GM21447 (cell line): ENCODE measurements around the gene PRR20G.

Experiments used
- ATAC-seq: cut with Tn5 transposase; IDR thresholded peaks from one replicate; pipeline ENCODE4 v1.9.1; 2021; ENCODE audit not compliant: unreplicated experiment

PRR20G gene

DNA sequence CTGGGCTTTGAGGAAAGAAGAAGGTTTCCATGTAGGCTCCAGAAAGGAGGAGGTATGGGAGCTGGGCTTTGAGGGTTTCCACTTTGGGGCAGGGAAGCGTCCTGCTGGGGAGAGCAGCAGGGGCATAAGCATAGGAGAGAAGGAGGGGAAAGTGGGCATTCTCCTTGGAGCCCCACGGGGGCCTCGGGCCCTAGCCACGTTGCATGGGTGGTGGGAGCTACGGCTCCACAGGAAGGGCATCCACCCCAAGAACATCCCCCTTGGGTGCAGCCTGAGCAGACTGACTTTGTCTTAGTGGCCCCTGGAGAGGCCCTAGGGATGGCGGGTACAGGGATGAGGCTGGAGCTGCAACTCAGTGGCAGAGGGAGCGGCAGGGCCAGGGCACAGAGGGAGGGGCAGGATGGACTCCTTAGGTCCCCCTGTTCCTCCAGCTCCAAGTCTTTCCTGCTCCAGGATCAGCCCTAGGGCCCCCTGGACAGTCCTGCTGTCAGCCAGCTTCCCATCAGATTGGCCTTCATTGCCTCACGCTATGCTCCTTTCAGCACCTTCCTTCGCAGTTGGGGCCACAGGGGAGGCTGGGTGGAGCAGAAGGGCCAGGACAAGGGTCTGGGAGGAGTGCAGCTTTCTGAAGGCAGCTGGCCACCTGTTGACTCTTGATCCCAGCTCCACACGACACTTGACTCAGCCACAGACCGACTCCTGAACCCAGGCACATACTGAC, 22.9 kb downstream of the PRR20G start:
- no peak for ATAC-seq

DNA sequence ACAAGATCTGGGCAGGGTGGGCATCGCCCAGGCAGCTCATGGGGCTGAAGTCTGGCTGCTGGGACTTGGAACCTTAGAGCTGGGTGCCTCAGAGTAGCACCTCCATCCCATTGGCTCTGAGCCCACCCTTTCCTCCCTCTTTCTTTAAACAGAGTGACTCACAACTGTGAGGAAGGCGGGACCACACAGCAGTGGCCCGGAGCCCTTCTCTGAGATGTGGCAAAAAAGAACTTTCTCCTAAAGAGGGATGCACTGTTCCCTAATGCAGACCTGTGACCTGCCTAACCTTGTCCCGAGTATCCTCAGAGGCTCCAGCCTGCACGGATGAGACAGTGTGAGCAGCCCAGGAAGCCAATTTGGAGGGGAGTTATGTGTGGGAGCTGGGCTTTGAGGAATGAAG, 23.6 kb downstream of the PRR20G start:
- no peak for ATAC-seq

DNA sequence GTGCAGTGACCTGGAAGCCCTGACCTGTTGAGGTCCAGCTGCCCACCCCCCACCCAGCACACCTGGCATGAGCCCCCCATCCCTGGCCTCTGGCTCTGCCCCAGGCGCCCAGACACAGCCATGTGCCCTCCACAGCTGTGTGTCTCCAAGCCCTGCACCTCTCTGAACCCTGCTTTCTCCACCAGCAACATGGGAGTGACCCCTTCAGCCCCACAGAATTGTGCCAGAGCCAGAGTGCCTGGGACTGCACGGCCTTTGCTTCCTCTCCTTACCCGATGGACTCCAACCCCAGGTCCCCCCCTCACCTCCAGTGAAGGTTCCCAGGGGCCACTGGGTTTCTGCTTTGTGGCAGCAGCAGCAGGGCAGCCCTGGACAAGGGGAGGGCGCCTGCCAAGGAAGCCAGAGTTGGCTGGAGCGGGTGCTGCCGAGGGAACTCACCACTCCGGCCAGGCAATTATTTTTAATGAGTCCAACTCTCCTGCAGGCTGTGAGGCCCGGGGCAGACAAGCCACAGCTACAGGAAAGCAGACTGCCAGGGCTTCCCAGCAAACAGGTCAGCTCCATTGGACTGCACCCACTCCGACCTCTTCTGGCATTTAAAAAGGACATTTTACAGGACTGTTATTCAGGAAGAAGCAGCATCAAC, 24.1 kb downstream of the PRR20G start:
- no peak for ATAC-seq

DNA sequence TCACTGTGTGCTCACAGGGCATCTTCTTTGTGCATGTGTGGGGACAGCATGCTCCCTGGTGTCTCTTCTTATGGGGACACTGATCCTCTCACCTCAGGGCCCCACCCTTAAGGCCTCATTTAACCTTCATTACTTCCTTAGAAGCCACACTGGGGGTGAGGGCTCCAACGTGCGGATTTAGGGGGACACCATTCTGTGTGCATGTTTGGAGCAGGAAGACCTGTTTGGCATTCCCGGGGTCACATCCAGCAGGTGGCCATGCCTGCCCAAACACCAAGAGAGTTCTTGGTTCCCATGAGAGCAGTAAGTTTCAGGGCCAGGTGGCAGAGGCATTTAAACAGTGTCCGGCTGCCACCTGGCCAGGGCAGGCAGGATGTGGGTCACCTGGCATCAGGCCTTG, 24.8 kb downstream of the PRR20G start:
- no peak for ATAC-seq

DNA sequence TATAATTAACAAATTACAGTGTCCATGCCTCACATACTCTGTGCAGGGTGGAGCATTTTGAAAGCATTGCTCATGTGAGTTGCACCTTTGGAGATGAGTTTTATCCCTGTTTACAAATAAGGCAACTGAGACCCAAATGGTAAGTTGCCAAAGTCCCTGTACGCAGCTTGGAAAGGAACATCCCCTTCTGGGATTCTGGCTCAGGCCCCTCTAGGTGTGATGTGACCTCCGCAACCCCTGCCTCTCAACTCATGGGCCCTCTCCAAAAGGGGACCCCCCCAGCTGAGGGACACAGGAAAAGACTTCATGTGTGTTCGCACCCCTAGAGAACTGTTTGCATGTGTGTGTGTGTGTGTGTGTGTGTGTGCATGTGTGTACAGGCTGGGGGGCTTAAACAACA, 25.3 kb downstream of the PRR20G start:
- no peak for ATAC-seq

DNA sequence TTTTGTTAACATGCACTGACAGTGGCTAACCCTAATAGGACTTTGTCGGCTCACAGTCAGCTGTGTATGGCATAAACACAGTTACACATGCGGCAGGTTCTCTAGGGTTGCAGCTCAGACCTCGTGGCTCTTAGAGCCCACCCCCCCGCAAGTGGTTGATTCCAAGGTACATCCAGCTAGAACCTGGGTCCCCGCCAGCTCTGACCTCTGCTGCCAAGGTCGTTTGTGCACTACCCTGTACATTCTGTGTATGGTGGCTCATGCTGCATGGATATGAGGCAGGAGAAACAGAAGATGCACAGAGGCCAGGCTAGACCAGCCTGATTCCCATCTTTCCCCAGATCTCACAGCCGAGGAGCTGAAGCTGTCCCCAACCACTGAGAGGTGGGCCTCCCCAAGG, 25.9 kb downstream of the PRR20G start:
- no peak for ATAC-seq

DNA sequence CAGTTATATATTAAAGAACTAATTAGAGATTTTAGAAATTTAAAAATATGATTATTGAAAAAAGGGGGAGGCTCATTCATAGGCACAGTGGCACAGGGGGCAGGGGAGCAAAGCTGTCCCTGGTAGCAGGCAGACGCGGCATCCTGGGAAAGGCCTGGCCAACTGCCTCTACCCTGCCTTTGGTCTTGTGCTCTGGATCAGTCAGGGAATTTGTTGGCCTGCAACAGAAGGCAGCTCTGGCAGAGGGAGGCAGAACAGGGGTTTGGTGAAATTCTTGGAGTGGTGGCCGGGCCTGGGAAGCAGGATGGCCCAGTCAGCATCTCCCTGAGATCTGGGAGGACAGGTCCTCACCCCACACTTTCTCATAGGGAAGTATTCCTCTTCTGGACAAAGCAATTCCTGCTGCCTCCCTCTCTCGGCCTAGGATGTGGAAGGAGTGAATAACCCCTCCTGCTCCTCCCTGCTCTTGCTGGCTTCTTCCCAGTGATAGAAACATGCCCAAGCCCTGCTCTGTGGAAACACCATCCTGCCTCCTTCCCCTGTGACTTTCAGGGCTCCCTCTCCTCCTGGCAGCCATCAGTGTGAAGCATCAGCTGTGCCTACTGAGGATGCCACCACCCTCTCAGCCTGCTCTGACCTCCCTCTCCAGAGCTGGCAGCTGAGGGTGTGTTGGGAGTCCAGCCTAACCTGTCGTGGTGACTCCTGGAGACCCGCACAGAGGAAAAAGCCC, 26.9 kb downstream of the PRR20G start:
- no peak for ATAC-seq

DNA sequence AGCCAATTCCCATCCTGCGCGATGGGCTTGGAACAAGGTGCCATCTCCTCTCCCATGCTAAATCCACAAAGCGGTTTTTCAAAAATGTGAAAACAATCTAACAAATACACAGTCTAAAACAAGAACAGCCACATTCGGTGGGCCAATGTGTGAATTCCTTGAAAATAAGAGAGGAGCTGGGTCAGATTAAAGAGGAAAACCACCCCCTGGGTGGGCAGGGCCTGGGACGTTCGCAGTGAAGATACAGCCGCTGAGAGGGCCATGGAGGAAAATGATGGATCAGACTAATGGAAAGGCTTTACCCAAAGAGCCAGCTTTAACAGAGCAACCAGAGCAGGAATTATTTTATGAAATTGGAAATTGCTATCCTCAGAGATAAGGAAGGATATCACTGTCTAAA, 27.4 kb downstream of the PRR20G start:
- ATAC-seq = no peak

DNA sequence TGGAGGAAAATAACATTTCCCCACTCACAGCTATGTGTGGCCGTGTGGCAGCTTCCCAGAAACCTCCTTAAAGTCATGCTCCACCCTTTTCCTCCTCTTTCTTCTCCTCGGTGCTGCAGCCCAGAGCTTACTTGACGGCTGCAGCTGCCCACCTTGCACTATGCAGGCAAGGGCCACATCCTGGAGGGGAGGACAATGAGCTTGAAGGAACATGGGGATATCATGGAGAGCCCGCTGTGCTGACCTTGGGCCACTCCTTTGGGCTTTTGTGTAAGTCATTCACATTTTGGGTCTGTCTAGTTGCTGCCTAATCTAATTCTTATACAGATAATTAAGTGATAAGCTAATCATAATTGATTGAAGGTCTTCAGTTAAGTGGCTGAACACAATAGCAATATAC, 28.0 kb downstream of the PRR20G start:
- no peak for ATAC-seq

DNA sequence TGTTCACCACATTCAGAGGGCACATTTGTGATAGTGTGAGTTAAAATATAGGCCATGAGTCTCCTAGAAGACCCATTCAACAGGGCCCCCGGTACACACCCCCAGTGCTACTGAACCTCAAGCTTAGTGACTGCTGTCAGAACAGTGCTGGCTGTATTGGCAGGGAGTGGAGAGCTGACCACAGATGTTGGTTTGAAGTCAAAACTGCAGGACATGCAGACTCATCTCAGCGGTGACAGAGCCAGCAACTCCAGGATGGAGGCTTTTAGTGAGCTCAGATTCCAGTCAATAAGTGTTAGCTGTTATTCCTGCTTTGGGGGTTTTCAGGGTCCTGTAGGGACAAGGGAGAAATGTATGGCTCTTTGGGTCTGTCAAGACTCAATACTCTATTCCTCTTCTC, 29.1 kb downstream of the PRR20G start:
- no peak for ATAC-seq

DNA sequence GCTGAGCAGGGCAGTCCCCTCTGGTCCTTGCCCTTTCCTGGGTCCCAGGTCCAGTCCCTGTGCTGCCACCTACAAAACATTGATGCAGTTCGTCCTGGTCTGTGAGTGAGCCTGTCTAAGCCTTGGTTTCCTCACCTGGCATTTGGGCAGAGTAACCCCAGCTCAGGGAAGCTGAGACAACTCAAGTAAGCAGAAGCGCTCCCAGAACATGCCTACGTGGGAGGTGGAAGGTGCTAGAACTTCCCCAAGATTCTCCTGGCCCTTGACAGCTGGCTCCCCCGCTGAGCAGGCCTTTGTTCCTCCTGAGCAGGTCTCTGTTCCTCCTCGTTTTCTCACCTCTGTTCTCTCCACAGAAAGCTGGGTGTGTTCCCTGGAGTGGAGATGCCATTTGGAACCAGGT, 30.5 kb downstream of the PRR20G start:
- ATAC-seq = no peak

DNA sequence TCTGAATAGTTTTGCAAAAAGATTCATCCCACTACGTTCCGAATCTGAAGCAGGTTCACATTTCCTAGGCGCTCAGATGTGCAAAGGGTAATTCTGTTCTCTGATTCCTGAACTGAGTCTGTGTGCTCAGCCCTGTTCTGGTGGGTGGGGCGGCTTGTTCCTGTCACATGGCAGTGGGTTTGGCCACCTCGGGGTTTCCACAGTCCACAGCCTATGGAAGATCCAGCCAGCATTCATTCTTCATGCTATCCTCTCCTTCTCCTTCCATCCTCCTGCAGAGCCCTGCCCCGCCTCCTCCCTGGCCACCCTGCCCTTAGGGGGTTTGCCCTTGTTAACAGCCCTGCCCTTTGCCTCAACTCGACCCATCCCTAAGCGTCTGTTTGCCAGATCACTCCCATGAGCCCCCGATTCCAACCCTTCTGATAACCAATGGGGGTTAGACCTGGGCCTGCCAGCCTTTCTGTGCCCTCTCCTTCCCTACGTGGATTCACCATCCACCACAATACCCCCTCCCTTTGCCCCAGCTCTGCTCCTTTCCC, 31.0 kb downstream of the PRR20G start:
- no peak for ATAC-seq

DNA sequence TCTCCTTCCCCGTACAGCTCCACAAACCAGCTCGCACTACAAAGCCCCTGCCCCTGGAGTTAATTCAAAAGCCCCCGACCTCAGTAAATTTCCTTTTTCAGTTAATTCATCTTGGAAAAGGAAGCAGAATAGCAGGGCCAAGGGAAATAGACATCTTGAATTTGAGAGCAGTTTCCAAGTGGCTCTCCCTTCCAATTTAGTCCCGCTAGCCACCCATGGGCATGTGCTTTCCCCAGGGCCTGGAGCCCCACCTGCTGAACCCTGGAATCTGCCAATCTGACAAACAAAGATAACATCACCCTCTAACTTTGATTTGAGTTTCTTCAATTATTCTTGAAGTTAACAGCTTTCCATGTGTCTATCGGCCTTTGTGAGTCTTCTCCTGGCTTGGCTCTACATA, 31.7 kb downstream of the PRR20G start:
- ATAC-seq = no peak

DNA sequence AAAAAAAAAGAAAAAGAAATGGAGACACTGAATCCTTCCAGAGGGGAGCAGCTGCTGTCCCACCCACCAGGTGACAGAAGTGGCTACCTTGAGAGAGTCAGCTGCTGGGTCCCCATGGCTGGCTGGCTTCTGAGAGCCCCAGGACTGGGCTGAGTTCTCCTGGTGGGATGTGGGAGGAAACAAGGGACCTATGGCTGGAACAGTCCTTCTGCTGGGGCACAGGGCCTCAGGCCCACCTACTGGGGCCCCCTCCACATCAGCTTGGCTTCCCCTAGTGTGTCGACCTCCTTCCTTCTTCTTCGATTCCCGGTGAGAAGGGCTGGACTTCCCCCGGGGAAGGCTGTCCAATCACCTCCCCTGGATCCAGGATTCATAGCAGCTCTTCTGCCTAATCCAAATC, 32.3 kb downstream of the PRR20G start:
- no peak for ATAC-seq

DNA sequence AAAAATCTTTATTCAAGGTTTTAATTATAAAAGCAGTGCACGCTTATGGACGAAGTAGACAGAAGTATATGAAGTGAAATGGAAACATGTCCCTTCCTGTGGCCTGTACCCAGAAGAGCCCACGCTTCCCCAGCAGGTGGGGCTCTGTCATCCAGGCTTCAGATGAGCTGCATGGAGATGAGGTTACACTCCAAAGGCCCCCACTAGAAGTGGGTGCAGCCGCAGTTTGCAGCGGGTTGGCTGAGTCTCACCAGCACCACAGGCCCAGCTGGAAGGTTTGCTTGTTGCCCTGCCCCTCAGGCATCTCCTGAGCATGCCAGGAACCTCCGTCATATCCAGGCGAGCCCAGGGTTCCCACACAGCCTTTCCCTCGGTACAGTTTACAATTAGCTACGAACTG, 33.1 kb downstream of the PRR20G start:
- no peak for ATAC-seq

DNA sequence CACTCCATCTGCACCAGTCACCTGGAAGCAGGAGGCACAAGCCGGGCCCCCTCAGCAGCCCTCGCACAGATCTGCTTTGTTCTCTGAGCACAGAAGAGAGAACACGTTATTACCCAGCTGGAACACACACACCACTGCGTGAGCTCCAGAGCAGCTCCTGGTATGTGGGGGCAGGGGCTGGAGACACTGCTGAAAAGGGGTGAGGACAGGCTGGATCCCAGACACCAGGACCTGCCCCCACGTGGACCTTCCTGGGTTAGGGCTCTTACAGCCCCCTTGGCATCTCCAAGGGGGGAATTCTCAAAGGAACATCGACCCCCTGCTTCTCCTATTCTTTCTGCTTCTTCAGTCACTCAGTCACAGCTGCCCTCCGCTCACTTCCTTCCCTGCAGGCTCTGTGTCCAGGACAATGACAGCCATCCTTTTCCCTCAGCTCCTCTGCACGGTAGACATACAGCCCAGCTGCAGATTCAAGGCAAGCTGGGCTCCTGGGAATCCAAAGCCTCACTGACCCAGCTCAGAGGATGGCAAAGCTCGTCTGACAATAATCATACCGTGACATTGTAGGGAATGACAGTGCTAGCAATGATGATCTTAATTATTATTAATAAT, 33.7 kb downstream of the PRR20G start:
- no peak for ATAC-seq

DNA sequence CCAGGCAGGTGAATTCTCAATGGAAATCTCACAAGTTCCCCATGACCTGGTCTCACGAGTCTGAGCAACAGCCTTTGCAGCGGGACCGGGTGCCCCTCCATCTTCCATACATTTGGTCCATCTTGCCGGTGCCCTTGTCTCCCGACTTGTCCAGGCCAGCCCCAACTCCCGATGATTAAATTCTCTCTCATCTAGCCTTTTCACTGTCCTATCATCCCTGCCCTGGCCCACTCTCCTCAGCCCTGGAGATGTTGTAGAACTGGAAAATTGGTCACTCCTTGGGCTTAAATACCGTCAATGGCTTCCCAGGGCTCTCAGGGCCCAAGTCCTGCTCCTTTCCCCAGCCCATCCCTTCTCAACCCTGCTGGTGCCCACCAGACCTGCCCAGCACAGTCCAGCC, 34.4 kb downstream of the PRR20G start:
- no peak for ATAC-seq

DNA sequence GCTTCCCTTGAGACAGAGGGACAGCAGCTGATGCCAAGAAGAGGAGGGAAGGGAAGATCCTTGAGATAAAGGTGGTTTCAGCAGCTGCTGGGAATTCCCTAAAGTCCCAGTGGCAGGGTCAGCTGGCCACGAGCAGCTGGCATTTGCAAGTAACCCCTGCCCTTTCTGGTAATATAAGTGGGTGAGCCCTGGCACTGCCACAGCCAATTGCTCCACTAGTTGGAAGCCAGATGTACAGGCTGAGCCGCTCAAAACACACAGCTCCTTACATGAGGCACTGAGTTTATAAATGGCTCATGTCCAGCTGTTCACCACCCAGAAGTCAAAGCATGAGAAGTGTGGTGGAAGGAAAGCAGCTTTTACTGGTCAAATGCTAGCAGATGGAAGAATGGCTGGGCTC, 35.4 kb downstream of the PRR20G start:
- ATAC-seq = no peak

DNA sequence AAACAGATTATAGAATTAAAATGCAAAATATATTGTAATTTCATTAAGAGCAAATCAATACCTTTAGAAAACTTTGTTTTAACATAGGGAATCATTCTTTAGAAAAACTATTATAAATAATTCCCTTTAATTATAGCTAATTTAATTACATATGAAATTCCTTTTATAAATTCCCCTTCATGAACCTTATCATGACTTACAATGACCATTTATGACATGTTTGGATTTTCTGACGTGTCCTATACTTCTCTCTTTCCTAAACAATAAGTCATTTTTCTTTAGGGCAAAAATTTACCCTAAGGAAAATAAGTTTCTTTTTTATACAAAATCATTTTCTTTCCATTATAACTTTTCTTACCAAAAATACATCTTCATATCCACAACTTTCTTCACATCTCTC, 37.8 kb downstream of the PRR20G start:
- ATAC-seq = no peak

DNA sequence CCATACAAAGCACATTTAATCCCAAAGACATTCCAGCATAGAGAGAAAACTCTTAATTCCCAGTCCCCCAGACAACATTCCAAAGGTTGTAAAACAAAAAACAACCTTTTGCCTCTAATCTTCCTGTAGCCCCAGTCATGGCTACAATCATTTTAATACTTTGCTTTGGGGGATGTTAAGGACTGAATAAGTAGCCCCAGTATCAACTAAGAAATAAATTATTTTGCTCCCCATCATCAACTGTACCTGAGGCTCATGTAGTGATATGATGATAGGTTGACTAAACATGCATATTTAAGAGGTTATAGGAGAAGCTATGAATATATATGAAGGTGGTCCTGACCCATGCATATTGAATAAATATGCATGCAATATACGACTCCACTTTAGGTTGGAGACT, 40.6 kb downstream of the PRR20G start:
- no peak for ATAC-seq

DNA sequence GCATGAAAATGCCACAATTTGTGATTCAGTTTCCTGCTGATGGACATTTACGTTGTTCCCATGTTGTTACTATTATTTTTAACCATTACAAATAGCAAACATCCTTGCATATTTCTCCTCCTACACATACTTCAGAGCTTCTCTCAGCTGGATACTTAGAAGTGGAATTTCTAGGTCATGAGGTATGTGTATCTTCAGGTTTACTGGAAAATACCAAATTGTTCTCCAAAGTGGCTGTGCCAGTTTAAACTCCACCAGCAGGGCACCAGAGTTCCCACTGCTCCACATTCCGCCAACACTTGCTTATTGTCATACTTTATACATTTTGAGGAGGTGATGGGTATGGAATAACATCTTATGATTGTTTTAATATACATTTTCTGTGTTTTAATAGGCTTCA, 49.2 kb downstream of the PRR20G start:
- ATAC-seq = no peak

DNA sequence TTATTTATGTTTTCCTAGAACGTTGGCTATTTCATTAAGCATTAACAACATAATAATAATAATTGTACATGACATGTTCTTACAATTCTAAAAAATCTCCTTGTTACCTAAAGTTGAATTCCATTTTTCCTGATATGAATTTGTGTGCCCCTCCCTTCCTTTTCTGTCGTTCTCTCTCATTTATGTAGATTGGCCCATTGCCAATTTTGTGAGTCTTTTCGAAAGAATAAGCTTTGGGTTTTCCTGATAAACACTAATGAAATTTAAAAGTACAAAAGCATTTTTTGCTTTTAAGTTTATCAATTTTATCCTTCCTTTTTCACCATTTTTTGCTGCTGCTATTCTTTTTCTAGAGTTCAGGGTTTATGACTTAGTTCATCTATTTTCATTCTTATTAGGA, 50.0 kb downstream of the PRR20G start:
- ATAC-seq = no peak
